ENCODE results near the gene GATA6.

DNA sequence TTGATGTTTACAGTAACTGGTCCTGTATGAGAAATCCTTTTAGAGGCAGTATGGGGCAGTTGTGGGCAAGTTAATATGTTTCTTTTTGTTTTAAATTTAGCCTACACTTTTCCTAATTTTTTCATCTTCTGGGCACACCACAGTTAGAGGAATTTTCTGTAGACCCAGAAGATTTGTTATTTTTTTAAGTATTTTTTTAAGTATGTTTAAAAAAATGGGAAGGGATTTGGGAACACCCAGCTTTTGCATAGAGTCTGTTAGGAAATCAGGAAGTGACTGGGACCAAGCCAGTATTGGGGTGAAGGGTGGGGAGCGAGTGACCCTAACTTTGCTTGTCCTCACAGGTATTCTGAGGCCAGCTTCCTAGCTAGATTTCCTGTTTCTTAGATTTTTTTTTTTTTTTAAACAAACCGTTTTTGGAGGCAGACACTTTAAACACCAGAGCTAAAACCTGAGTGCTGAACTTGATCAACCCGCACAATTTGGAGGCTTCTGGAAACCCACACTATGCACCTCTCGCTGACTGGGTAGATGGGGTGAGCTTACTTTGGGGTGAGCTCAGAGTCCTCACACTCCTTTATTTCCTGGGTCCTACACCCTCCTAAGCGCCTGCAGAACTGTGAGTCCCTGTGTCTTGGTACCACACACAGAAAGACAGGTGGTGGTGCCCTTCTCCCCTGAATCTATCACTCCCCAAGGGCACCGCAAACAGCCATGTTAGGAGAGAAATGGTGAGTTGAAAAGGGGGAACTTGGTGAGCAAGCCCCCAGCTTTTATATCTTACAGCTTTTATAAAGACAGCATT is 5.2 kb downstream of the GATA6 start:
- TF ChIP-seq POLR2A (IDR thresholded peaks at IDR 0.05): no peak
- TF ChIP-seq, protein P1, sequence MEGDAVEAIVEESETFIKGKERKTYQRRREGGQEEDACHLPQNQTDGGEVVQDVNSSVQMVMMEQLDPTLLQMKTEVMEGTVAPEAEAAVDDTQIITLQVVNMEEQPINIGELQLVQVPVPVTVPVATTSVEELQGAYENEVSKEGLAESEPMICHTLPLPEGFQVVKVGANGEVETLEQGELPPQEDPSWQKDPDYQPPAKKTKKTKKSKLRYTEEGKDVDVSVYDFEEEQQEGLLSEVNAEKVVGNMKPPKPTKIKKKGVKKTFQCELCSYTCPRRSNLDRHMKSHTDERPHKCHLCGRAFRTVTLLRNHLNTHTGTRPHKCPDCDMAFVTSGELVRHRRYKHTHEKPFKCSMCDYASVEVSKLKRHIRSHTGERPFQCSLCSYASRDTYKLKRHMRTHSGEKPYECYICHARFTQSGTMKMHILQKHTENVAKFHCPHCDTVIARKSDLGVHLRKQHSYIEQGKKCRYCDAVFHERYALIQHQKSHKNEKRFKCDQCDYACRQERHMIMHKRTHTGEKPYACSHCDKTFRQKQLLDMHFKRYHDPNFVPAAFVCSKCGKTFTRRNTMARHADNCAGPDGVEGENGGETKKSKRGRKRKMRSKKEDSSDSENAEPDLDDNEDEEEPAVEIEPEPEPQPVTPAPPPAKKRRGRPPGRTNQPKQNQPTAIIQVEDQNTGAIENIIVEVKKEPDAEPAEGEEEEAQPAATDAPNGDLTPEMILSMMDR (IDR thresholded peaks at IDR 0.05): no peak
- TF ChIP-seq EP300 (IDR thresholded peaks at IDR 0.05; ENCODE audit: low read depth): no peak
